A673 (cell line): Measurements from ENCODE around the gene PXDC1. TPM values are rescaled to one million over a fixed set of nuclear protein-coding genes. Genes with fewer than 3 reads are reported as not detected.

Experiments used
- BruUV-seq: library from RNA; stranded (reverse); fragments of 400-500 nt; replicated peaks from 2 replicates; lab custom pipeline; 2021; lab: Mats Ljungman, UMichigan
- CTCF ChIA-PET: fragments of 300-600 bp; sonication (Branson Sonifier 250); formaldehyde crosslinking; loops from one replicate; lab custom pipeline; 2022; ENCODE audit warnings: antibody characterized with exemption; lab: Charles Lee
- POLR2A ChIA-PET: fragments of 300-600 bp; sonication (Branson Sonifier 250); formaldehyde crosslinking; loops from one replicate; lab custom pipeline; 2022; ENCODE audit warnings: antibody characterized with exemption; ENCODE audit not compliant: low non-redundant PET; lab: Charles Lee
- DNase-seq: peaks from one replicate; pipeline ENCODE4 v3.0.0-alpha.2; 2015; ENCODE audit warnings: low spot score
- H3K27ac ChIP-seq: fragments of 200-600 bp; sonication (generic); 2 replicates; pipeline ENCODE4 v1.5.1; 2016; ENCODE audit warnings: mixed run types, low read depth, mild to moderate bottlenecking, mixed read lengths, antibody characterized with exemption, low read length; ENCODE audit not compliant: poor library complexity, severe bottlenecking
- H3K27me3 ChIP-seq: fragments of 200-600 bp; sonication (generic); replicated peaks from 2 replicates; pipeline ENCODE4 v1.6.1; 2017; ENCODE audit warnings: mixed run types, low read depth, mild to moderate bottlenecking, mixed read lengths, antibody characterized with exemption, low read length; ENCODE audit not compliant: insufficient read depth, poor library complexity
- H3K36me3 ChIP-seq: fragments of 200-600 bp; sonication (generic); 2 replicates; pipeline ENCODE4 v1.6.1; 2016; ENCODE audit warnings: mixed run types, mild to moderate bottlenecking, mixed read lengths, antibody characterized with exemption, low read length; ENCODE audit not compliant: insufficient read depth, poor library complexity, severe bottlenecking
- H3K4me1 ChIP-seq: fragments of 200-600 bp; sonication (generic); 2 replicates; pipeline ENCODE4 v1.6.1; 2017; ENCODE audit warnings: mixed run types, mild to moderate bottlenecking, mixed read lengths, antibody characterized with exemption, low read length; ENCODE audit not compliant: insufficient read depth, poor library complexity, severe bottlenecking
- H3K4me3 ChIP-seq: fragments of 200-600 bp; sonication (generic); 2 replicates; pipeline ENCODE4 v1.5.1; 2016; ENCODE audit warnings: low read depth, mixed run types, mild to moderate bottlenecking, mixed read lengths, low read length; ENCODE audit not compliant: poor library complexity, severe bottlenecking
- H3K9me3 ChIP-seq: fragments of 200-600 bp; sonication (generic); 2 replicates; pipeline ENCODE4 v1.6.1; 2016; ENCODE audit warnings: mixed run types, low read depth, mild to moderate bottlenecking, mixed read lengths, antibody characterized with exemption, low read length; ENCODE audit not compliant: poor library complexity, severe bottlenecking
- EZH2 ChIP-seq: fragments of 200-600 bp; sonication (generic); IDR thresholded peaks from 2 replicates; pipeline ENCODE4 v1.6.1; 2017; ENCODE audit warnings: borderline replicate concordance, low read depth, mild to moderate bottlenecking, mixed read lengths, antibody characterized with exemption, low read length; ENCODE audit not compliant: poor library complexity, severe bottlenecking
- intact Hi-C: fragments of 100-400 bp; cut with micrococcal nuclease; formaldehyde crosslinking; loops from one replicate; pipeline ENCODE4 v1.10.0; 2022; ENCODE audit not compliant: unreplicated experiment
- total RNA-seq: library from RNA; stranded (reverse); gene quantifications from 2 replicates; pipeline ENCODE4 v1.2.3, GENCODE V29; 2021
- TF ChIP-seq, protein P1 (sequence below): fragments of 300-800, 200-600 bp; sonication (generic); conservative IDR thresholded peaks from 2 replicates; pipeline ENCODE4 v1.5.1; 2017; ENCODE audit warnings: low read depth, mild to moderate bottlenecking, antibody characterized with exemption, low read length, moderate library complexity, mixed read lengths

The PXDC1 gene
- total RNA-seq, 1 experiment from 2014 or later, result 5.2 TPM

DNA sequence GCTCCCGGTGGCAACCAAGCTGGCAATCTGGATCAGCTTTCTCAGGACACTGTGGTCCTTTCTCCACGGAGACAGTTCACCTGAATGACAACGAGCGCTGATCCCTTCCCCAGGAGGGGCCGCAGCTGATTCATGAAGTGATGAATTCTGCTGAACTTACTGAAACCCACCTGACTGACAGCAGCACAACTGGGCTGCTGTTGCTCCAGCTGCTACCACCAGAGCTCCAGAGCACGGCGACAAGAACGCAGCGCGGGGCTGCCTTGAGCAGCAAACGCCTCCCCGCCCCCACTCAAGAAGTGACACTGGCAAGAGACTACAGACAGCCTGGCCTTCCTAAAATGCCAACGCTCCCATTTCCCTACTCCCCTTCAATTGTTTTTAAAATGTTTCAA, 10.0 kb downstream of the PXDC1 start:
- DNase-seq, result no peak
- no peak overlapping the region for H3K4me3 ChIP-seq
- no peaks in the 10 kb centered on the region for H3K36me3 ChIP-seq
- no peaks in the 10 kb centered on the region for H3K9me3 ChIP-seq
- ChIA-PET POLR2A (interaction anchor here (0.6 kb wide), 1 partner anchor 215 kb away, joined by 5 read pairs; no protein-coding TSS in a partner anchor), CTCF (interaction anchor here (0.7 kb wide), 1 partner anchor 249 kb away, joined by 4 read pairs; no protein-coding TSS in a partner anchor)
- H3K27ac ChIP-seq, result no peak overlapping the region
- intact Hi-C loops, result loop anchor here (5.0 to 10.0 kb wide), 3 partner anchors 266 to 473 kb away; no protein-coding TSS in a partner anchor
- no peaks in the 10 kb centered on the region for H3K27me3 ChIP-seq
- H3K4me1 ChIP-seq, result peaks cover 20% of the 10 kb centered on the region
- no TSS peak for BruUV-seq
- TF ChIP-seq EZH2, result no peak
- TF ChIP-seq, protein P1, sequence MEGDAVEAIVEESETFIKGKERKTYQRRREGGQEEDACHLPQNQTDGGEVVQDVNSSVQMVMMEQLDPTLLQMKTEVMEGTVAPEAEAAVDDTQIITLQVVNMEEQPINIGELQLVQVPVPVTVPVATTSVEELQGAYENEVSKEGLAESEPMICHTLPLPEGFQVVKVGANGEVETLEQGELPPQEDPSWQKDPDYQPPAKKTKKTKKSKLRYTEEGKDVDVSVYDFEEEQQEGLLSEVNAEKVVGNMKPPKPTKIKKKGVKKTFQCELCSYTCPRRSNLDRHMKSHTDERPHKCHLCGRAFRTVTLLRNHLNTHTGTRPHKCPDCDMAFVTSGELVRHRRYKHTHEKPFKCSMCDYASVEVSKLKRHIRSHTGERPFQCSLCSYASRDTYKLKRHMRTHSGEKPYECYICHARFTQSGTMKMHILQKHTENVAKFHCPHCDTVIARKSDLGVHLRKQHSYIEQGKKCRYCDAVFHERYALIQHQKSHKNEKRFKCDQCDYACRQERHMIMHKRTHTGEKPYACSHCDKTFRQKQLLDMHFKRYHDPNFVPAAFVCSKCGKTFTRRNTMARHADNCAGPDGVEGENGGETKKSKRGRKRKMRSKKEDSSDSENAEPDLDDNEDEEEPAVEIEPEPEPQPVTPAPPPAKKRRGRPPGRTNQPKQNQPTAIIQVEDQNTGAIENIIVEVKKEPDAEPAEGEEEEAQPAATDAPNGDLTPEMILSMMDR, result no peak

DNA sequence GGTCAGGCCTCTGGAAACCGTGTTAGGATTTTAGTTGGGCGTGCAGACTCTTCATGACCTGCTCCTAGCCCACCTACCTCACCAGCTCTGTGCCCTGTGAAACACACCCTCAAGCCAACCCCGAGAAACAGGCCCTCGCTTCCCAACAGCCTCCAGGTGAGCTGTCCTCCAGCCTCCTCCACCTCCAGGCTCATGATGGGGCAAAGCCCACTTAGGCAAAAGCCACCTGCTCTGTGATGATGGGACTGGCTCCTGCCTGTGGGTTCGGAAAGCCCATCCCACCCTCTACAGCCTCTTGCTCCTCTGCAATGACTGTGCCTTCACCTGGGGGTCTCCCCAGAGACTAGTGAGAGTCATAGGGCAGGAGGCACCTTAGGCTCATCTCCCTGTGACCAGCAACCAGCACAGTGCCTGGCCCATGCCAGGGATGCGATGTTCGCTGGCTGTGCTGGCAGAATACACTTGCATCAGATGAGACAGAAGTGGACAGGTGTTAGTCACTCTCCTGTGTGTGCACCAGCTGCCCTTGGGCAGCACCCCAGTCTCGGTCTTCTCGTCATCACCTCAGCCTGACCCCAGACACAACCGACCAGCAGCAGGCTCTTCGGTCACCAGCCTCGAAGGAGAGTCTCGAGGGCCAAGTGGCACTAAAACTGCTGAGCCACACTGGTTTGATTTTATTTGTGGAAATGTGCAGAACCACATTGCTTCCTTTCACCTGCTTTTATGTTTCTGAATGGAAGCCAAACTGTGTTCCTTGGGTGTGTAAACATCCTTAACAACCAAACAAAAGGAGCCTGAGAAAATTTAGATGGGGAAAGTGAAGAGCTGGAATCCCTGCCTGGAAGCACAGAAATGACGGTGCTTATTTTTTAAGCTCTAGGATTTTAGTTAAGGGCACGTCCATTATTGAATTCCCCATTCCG, 10.7 kb downstream of the PXDC1 start:
- Histone ChIP-seq H3K27ac (no peak overlapping the region), H3K4me3 (no peak overlapping the region), H3K27me3 (no peaks in the 10 kb centered on the region), H3K36me3 (no peaks in the 10 kb centered on the region), H3K9me3 (no peaks in the 10 kb centered on the region), H3K4me1 (peaks cover 20% of the 10 kb centered on the region)
- no peak for DNase-seq
- no TSS peak for BruUV-seq
- no peak for TF ChIP-seq EZH2
- TF ChIP-seq, protein P1, result no peak
- CTCF ChIA-PET, result interaction anchor here (0.7 kb wide), 1 partner anchor 250 kb away, joined by 4 read pairs; no protein-coding TSS in a partner anchor
- POLR2A ChIA-PET, result interaction anchor here (0.6 kb wide), 1 partner anchor 215 kb away, joined by 5 read pairs; no protein-coding TSS in a partner anchor
- intact Hi-C loops, result loop anchor here (5.0 to 10.0 kb wide), 3 partner anchors 266 to 474 kb away; no protein-coding TSS in a partner anchor

DNA sequence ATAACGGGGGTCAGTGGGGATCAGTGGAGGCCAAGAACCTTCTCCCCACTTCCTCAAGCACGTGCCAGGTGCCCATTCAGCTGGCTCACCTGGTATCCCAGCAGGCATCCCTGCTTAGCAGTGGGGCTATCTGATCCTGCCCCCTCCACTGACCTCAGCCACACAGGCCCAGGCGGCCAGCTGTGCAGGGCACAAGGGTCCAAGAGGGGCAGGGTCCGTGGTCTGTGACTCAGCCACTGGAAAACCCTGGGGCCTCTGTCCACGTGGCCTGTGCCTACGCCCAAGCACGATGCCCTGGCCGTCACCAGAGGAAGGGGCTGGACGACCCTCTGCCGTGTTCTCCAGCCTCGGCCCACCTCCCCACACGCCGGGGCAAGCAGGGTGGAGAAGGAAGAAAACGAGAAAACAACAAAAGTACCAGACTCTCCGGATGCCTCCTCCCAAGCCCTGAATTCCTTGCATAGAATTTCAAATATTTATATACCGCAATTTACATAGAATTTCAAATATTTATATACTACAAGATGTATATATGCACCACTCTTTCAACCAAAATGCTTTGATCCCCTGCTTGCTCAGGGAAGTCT, 12.1 kb downstream of the PXDC1 start:
- ChIA-PET CTCF (interaction anchor here (1.3 kb wide), 1 partner anchor 239 kb away, joined by 3 read pairs; no protein-coding TSS in a partner anchor), POLR2A (no interaction called here)
- peaks cover 6% of the 10 kb centered on the region for H3K36me3 ChIP-seq
- TF ChIP-seq EZH2, result no peak
- TF ChIP-seq, protein P1, result no peak
- intact Hi-C loops, result loop anchor here (10.0 kb wide), 1 partner anchor 615 kb away; no protein-coding TSS in a partner anchor
- no TSS peak for BruUV-seq
- no peak for DNase-seq
- H3K27me3 ChIP-seq, result no peaks in the 10 kb centered on the region
- H3K9me3 ChIP-seq, result no peaks in the 10 kb centered on the region
- peaks cover 20% of the 10 kb centered on the region for H3K4me1 ChIP-seq
- H3K27ac ChIP-seq, result no peak overlapping the region
- no peak overlapping the region for H3K4me3 ChIP-seq
